LNCaP clone FGC (cell line): ENCODE measurements around the gene COL4A2.

Source experiments
- DNase-seq: peaks from one replicate; pipeline ENCODE4 v3.0.0-alpha.2; 2011; ENCODE audit warnings: low read depth
- H3K4me3 ChIP-seq: 2 replicates; pipeline ENCODE4 v1.5.1; 2011; ENCODE audit warnings: mild to moderate bottlenecking, low read depth, low read length, control low read depth
- CTCF ChIP-seq: IDR thresholded peaks from 2 replicates; pipeline ENCODE4 v1.5.1; 2012; ENCODE audit warnings: mild to moderate bottlenecking; ENCODE audit not compliant: control insufficient read depth, insufficient read depth; ENCODE audit errors: extremely low read depth

Gene COL4A2

GRCh38 chr13:110420626-110421025 lies 113.5 kb downstream of the COL4A2 start:
- no peak for DNase-seq
- no peak overlapping the region for H3K4me3 ChIP-seq
- no peak for TF ChIP-seq CTCF

GRCh38 chr13:110421061-110421460 lies 114.0 kb downstream of the COL4A2 start:
- H3K4me3 ChIP-seq = no peak overlapping the region
- no peak for TF ChIP-seq CTCF

GRCh38 chr13:110421696-110422385 lies 114.8 kb downstream of the COL4A2 start:
- DNase-seq = no peak
- no peak overlapping the region for H3K4me3 ChIP-seq
- TF ChIP-seq CTCF = no peak

More at GRCh38 chr13:110421061-110421460, 114.0 kb downstream of the COL4A2 start:
- no peak for DNase-seq

- no peak overlapping the region for H3K4me3 ChIP-seq
- no peak for TF ChIP-seq CTCF
- DNase-seq = no peak
These were observed 116.0 kb downstream of the COL4A2 start for GRCh38 chr13:110422913-110423688.

- no peak for TF ChIP-seq CTCF
- DNase-seq = no peak
- H3K4me3 ChIP-seq = no peak overlapping the region
These were observed 116.7 kb downstream of the COL4A2 start for GRCh38 chr13:110423689-110424302.

- no peak for TF ChIP-seq CTCF
- no peak overlapping the region for H3K4me3 ChIP-seq
- DNase-seq = peak; percentile 21
These were observed 117.7 kb downstream of the COL4A2 start for GRCh38 chr13:110424569-110425443.
